ENCODE measurements around the gene IGFLR1. TPM values are rescaled to one million over a fixed set of nuclear protein-coding genes. Genes with fewer than 3 reads are reported as not detected.

Gene IGFLR1
- total RNA-seq, 4 donors from 2014 or later: 1.4 to 11.3 (median 5.1) TPM

GRCh38 chr19:35720163-35720524 lies 22.1 kb downstream of the IGFLR1 start:
- intact Hi-C loops (cut with DNase I; ENCODE audit: low total_unique reads): no loop called here
- H3K4me3 ChIP-seq (ENCODE audit: low read depth, poor library complexity, severe bottlenecking): no peak overlapping the region
- TF ChIP-seq POLR2A (IDR thresholded peaks at IDR 0.05) (no peak), CTCF (IDR thresholded peaks at IDR 0.05) (no peak)
- WGBS, 2 donors: 88% methylated on average over 9 of the region's 9 CpGs
- DNase-seq (ENCODE audit: low spot score in 2 of 2): no peak

- intact Hi-C loops (cut with DNase I; ENCODE audit: low total_unique reads): no loop called here
- 88% methylated on average over 32 of the region's 32 CpGs for WGBS, 2 donors
- TF ChIP-seq CTCF (IDR thresholded peaks at IDR 0.05) (no peak), POLR2A (IDR thresholded peaks at IDR 0.05) (no peak)
- no peak for DNase-seq (ENCODE audit: low spot score in 2 of 2)
- H3K4me3 ChIP-seq (ENCODE audit: low read depth, poor library complexity, severe bottlenecking): no peak overlapping the region
Measured at GRCh38 chr19:35719402-35720162, 22.7 kb downstream of the IGFLR1 start.

- intact Hi-C loops (cut with DNase I; ENCODE audit: low total_unique reads): no loop called here
- 2% methylated on average over 31 to 37 of the region's 42 CpGs for WGBS, 2 donors
- DNase-seq (ENCODE audit: low spot score in 2 of 2): no peak
- TF ChIP-seq CTCF (IDR thresholded peaks at IDR 0.05) (no peak), POLR2A (IDR thresholded peaks at IDR 0.05) (no peak)
- peak overlapping the region; percentile 67 for H3K4me3 ChIP-seq (ENCODE audit: low read depth, poor library complexity, severe bottlenecking)
Measured at GRCh38 chr19:35718345-35719041, 23.8 kb downstream of the IGFLR1 start.

- WGBS, 2 donors: 1% methylated on average over 30 to 43 of the region's 109 CpGs
- DNase-seq (ENCODE audit: low spot score in 2 of 2): no peak
- intact Hi-C loops (cut with DNase I; ENCODE audit: low total_unique reads): no loop called here
- peak within 1 kb of the TSS; percentile 67 for H3K4me3 ChIP-seq (ENCODE audit: low read depth, poor library complexity, severe bottlenecking)
- TF ChIP-seq POLR2A (IDR thresholded peaks at IDR 0.05): no peak
- TF ChIP-seq CTCF (IDR thresholded peaks at IDR 0.05): no peak
Measured at GRCh38 chr19:35717665-35718344, 24.4 kb downstream of the IGFLR1 start, which contains the start of gene KMT2B. TSS of gene KMT2B (plus strand) at chr19:35718003. CDS start at chr19:35718019, 16 bp downstream.

GRCh38 chr19:35716801-35717664 lies 25.2 kb downstream of the IGFLR1 start:
- intact Hi-C loops (cut with DNase I; ENCODE audit: low total_unique reads): no loop called here
- peak; percentile 92 to 99 for DNase-seq (ENCODE audit: low spot score in 2 of 2)
- no peak for TF ChIP-seq POLR2A (IDR thresholded peaks at IDR 0.05)
- TF ChIP-seq CTCF (IDR thresholded peaks at IDR 0.05): peak in 1 of 3 donors; percentile 84
- H3K4me3 ChIP-seq (ENCODE audit: low read depth, poor library complexity, severe bottlenecking): peak overlapping the region; percentile 63
- 0 to 1% methylated on average over 35 to 52 of the region's 77 CpGs for WGBS, 2 donors
